ENCODE results near the gene OTOG. TPM values are rescaled to one million over a fixed set of nuclear protein-coding genes. Genes with fewer than 3 reads are reported as not detected.

Gene OTOG
- total RNA-seq, 2 donors from 2014 or later, result not detected

DNA sequence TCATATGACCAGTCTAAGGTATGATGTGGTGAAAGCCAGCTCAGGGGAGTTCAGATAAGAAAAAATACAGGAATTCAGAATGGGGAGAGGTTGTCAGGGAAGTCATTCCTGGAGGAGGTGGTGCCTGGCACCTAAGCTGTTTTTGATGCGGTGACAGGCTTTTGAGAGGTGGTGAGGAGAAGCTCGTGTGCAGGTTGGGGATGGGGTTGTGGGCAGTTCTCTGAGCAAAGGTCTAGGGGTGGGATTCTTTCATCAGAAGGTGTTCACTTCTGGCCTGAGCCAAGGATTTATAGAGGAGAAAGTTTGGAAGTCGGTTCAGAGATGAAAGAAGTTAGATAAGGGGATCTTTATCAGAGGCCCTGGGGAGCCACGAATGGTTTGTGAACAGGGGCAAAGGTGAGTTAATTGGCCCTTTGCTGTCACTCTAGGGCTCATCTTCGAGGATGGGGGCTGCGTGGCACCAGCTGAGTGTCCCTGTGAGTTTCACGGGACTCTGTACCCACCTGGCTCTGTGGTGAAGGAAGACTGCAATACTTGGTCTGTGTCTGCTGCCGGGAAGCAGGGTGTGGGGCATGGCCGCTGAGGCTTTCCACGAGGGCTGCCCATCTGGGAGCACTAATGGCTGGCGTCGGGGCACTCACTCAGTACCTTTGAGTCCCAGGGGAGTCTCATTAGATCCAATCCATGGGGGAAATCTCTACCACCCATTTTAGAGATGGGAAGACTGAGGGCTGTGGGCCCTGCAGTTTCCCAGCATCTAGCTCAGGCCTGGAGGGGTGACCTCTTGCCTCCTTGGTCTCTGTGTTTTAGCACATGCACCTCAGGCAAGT, 13.4 kb downstream of the OTOG start:
- no peak for TF ChIP-seq CTCF (IDR thresholded peaks at IDR 0.05)
- no peaks in the 10 kb centered on the region for H3K27me3 ChIP-seq
- H3K9ac ChIP-seq (ENCODE audit: low read depth in 2 of 2, low read length in 2 of 2), result no peak overlapping the region
- no peak for DNase-seq
- no peaks in the 10 kb centered on the region for H3K36me3 ChIP-seq
- no peaks in the 10 kb centered on the region for H3K9me3 ChIP-seq
- no peak overlapping the region for H3K4me3 ChIP-seq
- no peaks in the 10 kb centered on the region for H3K4me1 ChIP-seq
- intact Hi-C loops (cut with DNase I), result no loop called here
- no peak overlapping the region for H3K27ac ChIP-seq

DNA sequence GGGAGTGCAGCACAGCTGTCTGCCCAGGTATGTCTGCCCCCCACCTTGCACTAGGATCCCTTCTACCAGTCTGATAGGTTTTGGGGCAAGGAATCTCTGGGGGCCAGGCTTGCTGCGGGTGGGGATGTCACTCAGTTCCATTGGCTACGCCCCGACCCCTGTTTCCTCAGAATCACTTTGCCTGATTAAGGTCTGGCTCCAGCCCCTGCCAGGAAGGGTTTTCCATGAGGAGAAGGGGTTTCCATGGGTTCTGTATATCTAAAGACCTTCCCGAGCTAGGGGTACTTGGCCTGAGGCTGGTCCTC, 14.0 kb downstream of the OTOG start:
- no peaks in the 10 kb centered on the region for H3K27me3 ChIP-seq
- H3K9me3 ChIP-seq, result no peaks in the 10 kb centered on the region
- H3K4me1 ChIP-seq, result no peaks in the 10 kb centered on the region
- intact Hi-C loops (cut with DNase I), result no loop called here
- no peak for TF ChIP-seq CTCF (IDR thresholded peaks at IDR 0.05)
- peak; percentile 6 for DNase-seq
- H3K4me3 ChIP-seq, result no peak overlapping the region
- no peak overlapping the region for H3K9ac ChIP-seq (ENCODE audit: low read depth in 2 of 2, low read length in 2 of 2)
- H3K36me3 ChIP-seq, result no peaks in the 10 kb centered on the region
- H3K27ac ChIP-seq, result no peak overlapping the region

- TF ChIP-seq CTCF (IDR thresholded peaks at IDR 0.05), result no peak
- intact Hi-C loops (cut with DNase I), result no loop called here
- Histone ChIP-seq H3K27ac (no peak overlapping the region), H3K4me1 (no peaks in the 10 kb centered on the region), H3K4me3 (no peak overlapping the region), H3K9ac (ENCODE audit: low read depth in 2 of 2, low read length in 2 of 2) (no peak overlapping the region), H3K9me3 (no peaks in the 10 kb centered on the region), H3K36me3 (no peaks in the 10 kb centered on the region), H3K27me3 (no peaks in the 10 kb centered on the region)
- DNase-seq, result peak; percentile 11
Observed at GRCh38 chr11:17561526-17561925, 14.5 kb downstream of the OTOG start.

DNA sequence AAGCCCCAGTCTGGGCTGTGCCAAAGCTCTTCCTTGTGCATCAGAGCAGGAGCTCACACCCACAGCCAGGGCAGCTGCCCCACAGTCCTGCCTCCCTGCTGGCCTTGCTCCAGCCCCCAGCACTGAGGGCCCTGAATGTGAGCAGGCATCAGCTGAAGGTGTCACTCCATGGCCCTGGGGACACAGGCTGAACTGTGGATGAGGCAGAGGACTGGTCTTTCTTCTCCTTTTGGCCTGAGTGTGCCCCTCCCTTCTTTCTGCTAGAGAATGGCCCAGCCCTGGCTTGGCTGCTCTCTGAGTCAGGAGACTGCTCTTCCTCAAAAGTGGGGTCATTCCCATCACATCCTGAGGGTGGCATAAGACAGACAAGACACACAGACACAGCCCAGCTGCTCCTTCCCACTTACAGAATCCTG, 16.2 kb downstream of the OTOG start:
- peak; percentile 14 for DNase-seq
- no peak for TF ChIP-seq CTCF (IDR thresholded peaks at IDR 0.05)
- intact Hi-C loops (cut with DNase I), result no loop called here
- Histone ChIP-seq H3K4me1 (no peaks in the 10 kb centered on the region), H3K9ac (ENCODE audit: low read depth in 2 of 2, low read length in 2 of 2) (no peak overlapping the region), H3K27ac (no peak overlapping the region), H3K4me3 (no peak overlapping the region), H3K27me3 (no peaks in the 10 kb centered on the region), H3K36me3 (no peaks in the 10 kb centered on the region), H3K9me3 (no peaks in the 10 kb centered on the region)

DNA sequence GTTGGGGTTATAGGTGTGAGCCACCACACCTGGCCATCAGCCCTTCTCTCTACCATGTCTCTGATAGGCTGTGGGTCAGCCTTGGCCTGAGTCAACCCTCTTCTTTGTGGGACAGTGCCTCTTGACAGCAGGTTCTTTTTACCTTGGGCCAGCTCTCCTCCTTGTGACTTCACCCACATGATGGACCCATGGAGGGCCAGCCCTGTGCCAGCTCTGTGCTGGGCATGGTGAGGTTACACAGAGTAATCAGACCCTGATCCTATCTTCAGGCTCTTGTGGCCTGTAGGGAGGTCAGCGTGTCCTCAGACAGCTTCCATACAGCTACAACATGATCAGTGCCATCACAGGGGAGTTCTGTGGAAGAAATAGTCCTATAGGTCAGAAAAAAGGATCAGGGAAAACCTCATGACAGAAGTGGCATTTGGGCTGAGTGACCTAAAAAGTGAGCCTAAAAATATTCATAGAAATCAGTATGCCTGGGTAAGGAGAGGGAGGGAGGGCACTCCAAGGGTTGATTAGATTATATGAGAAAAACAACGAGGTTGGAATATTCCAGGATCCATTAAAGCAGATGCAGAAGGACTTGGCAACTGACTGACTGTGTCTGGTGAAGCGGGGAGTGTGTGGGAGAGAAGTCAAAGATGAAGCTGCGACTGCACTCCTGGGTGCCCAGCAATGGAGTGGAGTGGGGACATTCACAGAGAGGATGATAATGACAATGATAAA, 17.1 kb downstream of the OTOG start:
- Histone ChIP-seq H3K27me3 (no peaks in the 10 kb centered on the region), H3K36me3 (no peaks in the 10 kb centered on the region), H3K4me1 (no peaks in the 10 kb centered on the region), H3K9me3 (no peaks in the 10 kb centered on the region), H3K27ac (no peak overlapping the region), H3K4me3 (no peak overlapping the region), H3K9ac (ENCODE audit: low read depth in 2 of 2, low read length in 2 of 2) (no peak overlapping the region)
- intact Hi-C loops (cut with DNase I), result no loop called here
- no peak for TF ChIP-seq CTCF (IDR thresholded peaks at IDR 0.05)
- DNase-seq, result peak; percentile 14

All from colonic mucosa (tissue), 4 donors.